HCT116 (cell line): Measurements from ENCODE around the gene LNP1.

Experiments used
- EZH2 ChIP-seq: fragments of 200-600 bp; sonication (generic); IDR thresholded peaks from 2 replicates; pipeline ENCODE4 v1.6.1; 2017; ENCODE audit warnings: antibody characterized with exemption, mixed run types
- POLR2AphosphoS5 ChIP-seq: IDR thresholded peaks from 2 replicates; pipeline ENCODE4 v1.6.1; 2011; ENCODE audit warnings: mild to moderate bottlenecking, low read depth, low read length, moderate library complexity
- YY1 ChIP-seq: IDR thresholded peaks from 2 replicates; pipeline ENCODE4 v1.6.1; 2011; ENCODE audit warnings: low read length, low read depth, moderate library complexity, mild to moderate bottlenecking; ENCODE audit not compliant: insufficient replicate concordance; ENCODE audit errors: extremely low read depth
- ZFX ChIP-seq: fragments of 450-650 bp; IDR thresholded peaks from 2 replicates; pipeline ENCODE4 v1.6.1; 2017
- TF ChIP-seq, protein P1 (sequence below), 3 experiments: fragments of 200-600 bp in 1 of 3; sonication (generic) in 1 of 3; IDR thresholded peaks in 2 of 3; conservative IDR thresholded peaks in 1 of 3; 2 replicates each; pipeline ENCODE4 v1.5.1; 2012 to 2017; ENCODE audit warnings: low read depth in 2 of 3, low read length in 2 of 3, antibody characterized with exemption in 1 of 3, borderline replicate concordance in 1 of 3, control low read depth in 1 of 3, mild to moderate bottlenecking in 1 of 3, mixed read lengths in 1 of 3, mixed run types in 1 of 3, moderate library complexity in 1 of 3; ENCODE audit not compliant: insufficient read depth in 1 of 3
- TF ChIP-seq, protein P2 (sequence below): IDR thresholded peaks from 2 replicates; pipeline ENCODE4 v1.6.1; 2012; ENCODE audit warnings: low read depth

DNA sequence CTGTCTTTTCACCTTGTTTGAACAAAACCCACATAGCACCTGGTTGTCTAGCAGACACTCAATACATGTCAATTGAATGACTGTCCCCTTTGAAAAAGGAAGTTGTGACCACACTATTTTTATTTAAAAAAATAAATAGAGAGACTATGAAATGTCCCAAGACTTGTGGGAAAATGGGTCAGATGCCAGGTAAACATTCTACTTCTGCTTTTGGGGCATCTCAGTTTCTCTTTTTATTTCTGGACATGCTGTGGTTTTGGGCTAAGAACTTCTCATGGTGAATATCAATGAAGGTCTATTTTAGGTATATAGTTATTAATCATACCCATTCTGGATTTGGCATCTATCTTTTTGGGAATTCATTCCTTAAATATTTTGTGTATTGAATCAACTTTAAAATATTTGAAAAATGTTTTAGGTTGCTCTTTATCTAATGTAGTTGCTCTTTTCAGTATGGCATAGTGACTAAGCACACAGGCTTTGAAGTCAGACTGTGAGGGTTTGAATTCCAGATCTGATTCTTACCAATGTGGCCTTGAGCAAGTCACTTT is 95.4 kb downstream of the LNP1 start:
- TF ChIP-seq YY1 (no peak), EZH2 (no peak), ZFX (no peak), POLR2AphosphoS5 (no peak)
- TF ChIP-seq, protein P1, sequence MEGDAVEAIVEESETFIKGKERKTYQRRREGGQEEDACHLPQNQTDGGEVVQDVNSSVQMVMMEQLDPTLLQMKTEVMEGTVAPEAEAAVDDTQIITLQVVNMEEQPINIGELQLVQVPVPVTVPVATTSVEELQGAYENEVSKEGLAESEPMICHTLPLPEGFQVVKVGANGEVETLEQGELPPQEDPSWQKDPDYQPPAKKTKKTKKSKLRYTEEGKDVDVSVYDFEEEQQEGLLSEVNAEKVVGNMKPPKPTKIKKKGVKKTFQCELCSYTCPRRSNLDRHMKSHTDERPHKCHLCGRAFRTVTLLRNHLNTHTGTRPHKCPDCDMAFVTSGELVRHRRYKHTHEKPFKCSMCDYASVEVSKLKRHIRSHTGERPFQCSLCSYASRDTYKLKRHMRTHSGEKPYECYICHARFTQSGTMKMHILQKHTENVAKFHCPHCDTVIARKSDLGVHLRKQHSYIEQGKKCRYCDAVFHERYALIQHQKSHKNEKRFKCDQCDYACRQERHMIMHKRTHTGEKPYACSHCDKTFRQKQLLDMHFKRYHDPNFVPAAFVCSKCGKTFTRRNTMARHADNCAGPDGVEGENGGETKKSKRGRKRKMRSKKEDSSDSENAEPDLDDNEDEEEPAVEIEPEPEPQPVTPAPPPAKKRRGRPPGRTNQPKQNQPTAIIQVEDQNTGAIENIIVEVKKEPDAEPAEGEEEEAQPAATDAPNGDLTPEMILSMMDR (IDR thresholded peaks at IDR 0.05 in 2 of 3, conservative IDR thresholded peaks at IDR 0.05 in 1 of 3; ENCODE audit: borderline replicate concordance in 1 of 3, insufficient read depth in 1 of 3, low read depth in 2 of 3, low read length in 2 of 3) = no peak
- TF ChIP-seq, protein P2, sequence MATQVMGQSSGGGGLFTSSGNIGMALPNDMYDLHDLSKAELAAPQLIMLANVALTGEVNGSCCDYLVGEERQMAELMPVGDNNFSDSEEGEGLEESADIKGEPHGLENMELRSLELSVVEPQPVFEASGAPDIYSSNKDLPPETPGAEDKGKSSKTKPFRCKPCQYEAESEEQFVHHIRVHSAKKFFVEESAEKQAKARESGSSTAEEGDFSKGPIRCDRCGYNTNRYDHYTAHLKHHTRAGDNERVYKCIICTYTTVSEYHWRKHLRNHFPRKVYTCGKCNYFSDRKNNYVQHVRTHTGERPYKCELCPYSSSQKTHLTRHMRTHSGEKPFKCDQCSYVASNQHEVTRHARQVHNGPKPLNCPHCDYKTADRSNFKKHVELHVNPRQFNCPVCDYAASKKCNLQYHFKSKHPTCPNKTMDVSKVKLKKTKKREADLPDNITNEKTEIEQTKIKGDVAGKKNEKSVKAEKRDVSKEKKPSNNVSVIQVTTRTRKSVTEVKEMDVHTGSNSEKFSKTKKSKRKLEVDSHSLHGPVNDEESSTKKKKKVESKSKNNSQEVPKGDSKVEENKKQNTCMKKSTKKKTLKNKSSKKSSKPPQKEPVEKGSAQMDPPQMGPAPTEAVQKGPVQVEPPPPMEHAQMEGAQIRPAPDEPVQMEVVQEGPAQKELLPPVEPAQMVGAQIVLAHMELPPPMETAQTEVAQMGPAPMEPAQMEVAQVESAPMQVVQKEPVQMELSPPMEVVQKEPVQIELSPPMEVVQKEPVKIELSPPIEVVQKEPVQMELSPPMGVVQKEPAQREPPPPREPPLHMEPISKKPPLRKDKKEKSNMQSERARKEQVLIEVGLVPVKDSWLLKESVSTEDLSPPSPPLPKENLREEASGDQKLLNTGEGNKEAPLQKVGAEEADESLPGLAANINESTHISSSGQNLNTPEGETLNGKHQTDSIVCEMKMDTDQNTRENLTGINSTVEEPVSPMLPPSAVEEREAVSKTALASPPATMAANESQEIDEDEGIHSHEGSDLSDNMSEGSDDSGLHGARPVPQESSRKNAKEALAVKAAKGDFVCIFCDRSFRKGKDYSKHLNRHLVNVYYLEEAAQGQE = no peak
